WTC11 (cell line): ENCODE data around the gene SLC22A12. TPM values are rescaled to one million over a fixed set of nuclear protein-coding genes. Genes with fewer than 3 reads are reported as not detected.

ENCODE experiments used
- ATAC-seq: fragments of 200-7000 bp; cut with Tn5 transposase; 2 replicates; pipeline ENCODE4 v1.10.0; 2021; ENCODE audit warnings: mild to moderate bottlenecking, moderate library complexity
- CTCF ChIA-PET: fragments of 300-600 bp; sonication (Branson Sonifier 250); formaldehyde crosslinking; loops from one replicate; lab custom pipeline; 2021; ENCODE audit warnings: antibody characterized with exemption; lab: Charles Lee
- POLR2A ChIA-PET: fragments of 350-600 bp; sonication (Branson Sonifier 250); formaldehyde crosslinking; loops from one replicate; lab custom pipeline; 2021; ENCODE audit warnings: antibody characterized with exemption; lab: Charles Lee
- DNase-seq: peaks from one replicate; pipeline ENCODE4 v3.0.0; 2021; ENCODE audit warnings: low spot score
- H3K27ac Mint-ChIP-seq: 2 replicates; pipeline ENCODE4 v1.8.0; 2021; ENCODE audit warnings: mixed read lengths
- H3K27me3 Mint-ChIP-seq: 2 replicates; pipeline ENCODE4 v1.8.0; 2021; ENCODE audit warnings: low read depth, mild to moderate bottlenecking, moderate library complexity, mixed read lengths
- H3K36me3 Mint-ChIP-seq: 2 replicates; pipeline ENCODE4 v1.8.0; 2021; ENCODE audit warnings: mixed read lengths
- H3K4me1 Mint-ChIP-seq: 2 replicates; pipeline ENCODE4 v1.8.0; 2022; ENCODE audit warnings: mixed read lengths
- H3K4me3 Mint-ChIP-seq: 2 replicates; pipeline ENCODE4 v1.8.0; 2021; ENCODE audit warnings: mild to moderate bottlenecking, moderate library complexity, mixed read lengths
- H3K9me3 Mint-ChIP-seq: 2 replicates; pipeline ENCODE4 v1.8.0; 2021; ENCODE audit warnings: mixed read lengths
- ATF1 ChIP-seq: sonication (generic); formaldehyde crosslinking; IDR thresholded peaks from 2 replicates; pipeline ENCODE4 v1.8.1; 2023; ENCODE audit warnings: mild to moderate bottlenecking, moderate library complexity, missing genetic modification reagents
- ATF6 ChIP-seq: sonication (generic); formaldehyde crosslinking; IDR thresholded peaks from 2 replicates; pipeline ENCODE4 v1.8.1; 2023; ENCODE audit warnings: mild to moderate bottlenecking, missing genetic modification reagents
- ELF4 ChIP-seq: sonication (generic); formaldehyde crosslinking; IDR thresholded peaks from 2 replicates; pipeline ENCODE4 v1.8.1; 2022; ENCODE audit warnings: low read depth, mild to moderate bottlenecking, moderate library complexity, missing genetic modification reagents
- ESRRA ChIP-seq: sonication (generic); formaldehyde crosslinking; IDR thresholded peaks from 2 replicates; pipeline ENCODE4 v1.8.1; 2022; ENCODE audit warnings: mild to moderate bottlenecking, missing genetic modification reagents, borderline replicate concordance
- GABPB1 ChIP-seq: sonication (generic); formaldehyde crosslinking; IDR thresholded peaks from 2 replicates; pipeline ENCODE4 v1.8.1; 2023; ENCODE audit warnings: mild to moderate bottlenecking, missing genetic modification reagents
- HMGXB4 ChIP-seq: sonication (generic); formaldehyde crosslinking; IDR thresholded peaks from 2 replicates; pipeline ENCODE4 v1.8.1; 2023; ENCODE audit warnings: mild to moderate bottlenecking, moderate library complexity, missing genetic modification reagents
- JUN ChIP-seq: sonication (generic); formaldehyde crosslinking; IDR thresholded peaks from 2 replicates; pipeline ENCODE4 v1.8.0; 2023; ENCODE audit warnings: mild to moderate bottlenecking, missing genetic modification reagents
- MYBL2 ChIP-seq: sonication (generic); formaldehyde crosslinking; IDR thresholded peaks from 2 replicates; pipeline ENCODE4 v1.8.1; 2023; ENCODE audit warnings: mild to moderate bottlenecking, moderate library complexity, missing genetic modification reagents
- OVOL2 ChIP-seq: fragments of 250-450 bp; sonication (Bioruptor Pico); IDR thresholded peaks from 2 replicates; pipeline ENCODE4 v1.9.0; 2021; ENCODE audit warnings: mild to moderate bottlenecking, borderline replicate concordance
- PREB ChIP-seq: sonication (generic); formaldehyde crosslinking; IDR thresholded peaks from 2 replicates; pipeline ENCODE4 v1.8.1; 2022; ENCODE audit warnings: mild to moderate bottlenecking, missing genetic modification reagents, moderate library complexity, borderline replicate concordance
- PRRX2 ChIP-seq: fragments of 250-450 bp; sonication (Bioruptor Pico); IDR thresholded peaks from 2 replicates; pipeline ENCODE4 v1.8.0; 2021; ENCODE audit warnings: mild to moderate bottlenecking
- SMAD3 ChIP-seq: sonication (generic); formaldehyde crosslinking; IDR thresholded peaks from 2 replicates; pipeline ENCODE4 v1.8.0; 2022; ENCODE audit warnings: missing genetic modification reagents, mild to moderate bottlenecking, borderline replicate concordance
- STAT6 ChIP-seq: sonication (generic); formaldehyde crosslinking; conservative IDR thresholded peaks from 2 replicates; pipeline ENCODE4 v1.8.1; 2023; ENCODE audit warnings: mild to moderate bottlenecking, low read depth, missing genetic modification reagents, moderate library complexity
- ZBTB43 ChIP-seq: sonication (generic); formaldehyde crosslinking; IDR thresholded peaks from 2 replicates; pipeline ENCODE4 v1.8.1; 2023; ENCODE audit warnings: mild to moderate bottlenecking, missing genetic modification reagents
- ZMAT4 ChIP-seq: fragments of 250-450 bp; sonication (Bioruptor Pico); IDR thresholded peaks from 2 replicates; pipeline ENCODE4 v1.9.0; 2021; ENCODE audit warnings: mild to moderate bottlenecking
- ZNF232 ChIP-seq: sonication (generic); formaldehyde crosslinking; IDR thresholded peaks from 2 replicates; pipeline ENCODE4 v1.8.0; 2022; ENCODE audit warnings: mild to moderate bottlenecking, missing genetic modification reagents
- ZNF263 ChIP-seq: sonication (generic); formaldehyde crosslinking; IDR thresholded peaks from 2 replicates; pipeline ENCODE4 v1.8.1; 2022; ENCODE audit warnings: low read depth, mild to moderate bottlenecking, moderate library complexity, missing genetic modification reagents
- ZNF423 ChIP-seq: fragments of 250-450 bp; sonication (Bioruptor Pico); IDR thresholded peaks from 2 replicates; pipeline ENCODE4 v2.1.2; 2022; ENCODE audit warnings: mild to moderate bottlenecking, moderate library complexity
- ZNF425 ChIP-seq: fragments of 250-450 bp; sonication (Bioruptor Pico); conservative IDR thresholded peaks from 2 replicates; pipeline ENCODE4 v1.9.0; 2021; ENCODE audit warnings: mild to moderate bottlenecking
- total RNA-seq: library from RNA; stranded (reverse); gene quantifications from 3 replicates; pipeline ENCODE4 v1.2.3, GENCODE V29; 2021

SLC22A12 gene
- total RNA-seq, 1 experiment from 2014 or later, result not detected

GRCh38 chr11:64644647-64645275 lies 53.7 kb downstream of the SLC22A12 start:
- TF ChIP-seq MYBL2 (CRISPR knock-in tag) (no peak), ZBTB43 (no peak), OVOL2 (CRISPR knock-in tag) (no peak), ESRRA (CRISPR knock-in tag) (no peak)
- peaks cover 44% of the 10 kb centered on the region for H3K27me3 Mint-ChIP-seq
- H3K36me3 Mint-ChIP-seq, result no peaks in the 10 kb centered on the region
- H3K4me3 Mint-ChIP-seq, result peak overlapping the region; percentile 80
- DNase-seq, result peak; percentile 51
- ATAC-seq, result peak; percentile 53
- H3K9me3 Mint-ChIP-seq, result no peaks in the 10 kb centered on the region
- peaks cover 25% of the 10 kb centered on the region for H3K4me1 Mint-ChIP-seq
- POLR2A ChIA-PET, result interaction anchor here (0.6 to 2.3 kb wide), 3 partner anchors 15 to 60 kb away, joined by 3 to 8 read pairs (median 5); no protein-coding TSS in a partner anchor
- H3K27ac Mint-ChIP-seq, result no peak overlapping the region
- CTCF ChIA-PET, result interaction anchor here (0.7 to 5.5 kb wide), 22 partner anchors 8 to 327 kb away, joined by 3 to 72 read pairs (median 4); partner anchors contain the start of genes NRXN2, PRDX5 and TRMT112

- H3K9me3 Mint-ChIP-seq, result no peaks in the 10 kb centered on the region
- no peak overlapping the region for H3K4me3 Mint-ChIP-seq
- H3K36me3 Mint-ChIP-seq, result no peaks in the 10 kb centered on the region
- H3K4me1 Mint-ChIP-seq, result peaks cover 25% of the 10 kb centered on the region
- peaks cover 53% of the 10 kb centered on the region for H3K27me3 Mint-ChIP-seq
- ChIA-PET POLR2A (no interaction called here), CTCF (interaction anchor here (0.7 to 6.2 kb wide), 14 partner anchors 9 to 292 kb away, joined by 3 to 194 read pairs (median 6); no protein-coding TSS in a partner anchor)
- DNase-seq (no peak), ATAC-seq (no peak)
- H3K27ac Mint-ChIP-seq, result no peak overlapping the region
- TF ChIP-seq ZNF425 (CRISPR knock-in tag) (no peak), ATF6 (CRISPR knock-in tag) (no peak), PREB (CRISPR knock-in tag) (no peak), ZNF232 (no peak), ZNF263 (CRISPR knock-in tag) (no peak), SMAD3 (CRISPR knock-in tag) (no peak), GABPB1 (CRISPR knock-in tag) (no peak), ESRRA (CRISPR knock-in tag) (no peak), ZMAT4 (CRISPR knock-in tag) (no peak), HMGXB4 (CRISPR knock-in tag) (no peak), ATF1 (CRISPR knock-in tag) (no peak), ZNF423 (no peak), PRRX2 (no peak), STAT6 (no peak), JUN (CRISPR knock-in tag) (no peak), ZBTB43 (no peak), ELF4 (CRISPR knock-in tag) (no peak)
These were observed 56.2 kb downstream of the SLC22A12 start for GRCh38 chr11:64647019-64647779.
